HEK293 (cell line): ENCODE results near the gene SYCP3.

ENCODE experiments used
- CTCF ChIP-seq: fragments of 450-650 bp; formaldehyde crosslinking; IDR thresholded peaks from 2 replicates; pipeline ENCODE4 v1.5.1; 2016; ENCODE audit warnings: missing biosample characterization, missing genetic modification characterization
- PBX3 ChIP-seq: sonication (generic); formaldehyde crosslinking; IDR thresholded peaks from 2 replicates; pipeline ENCODE4 v1.8.1; 2022; ENCODE audit warnings: mild to moderate bottlenecking, moderate library complexity, missing genetic modification reagents
- TCF7L2 ChIP-seq: IDR thresholded peaks from 2 replicates; pipeline ENCODE4 v1.6.1; 2011; ENCODE audit warnings: low read depth, mild to moderate bottlenecking, inconsistent platforms, low read length, moderate library complexity, borderline replicate concordance
- YY1 ChIP-seq: fragments of 450-650 bp; formaldehyde crosslinking; IDR thresholded peaks from 2 replicates; pipeline ENCODE4 v1.5.1; 2018; ENCODE audit warnings: missing biosample characterization, missing genetic modification characterization
- ZNF404 ChIP-seq: fragments of 450-650 bp; formaldehyde crosslinking; IDR thresholded peaks from 2 replicates; pipeline ENCODE4 v1.5.1; 2017; ENCODE audit warnings: missing biosample characterization, missing genetic modification characterization
- ZNF510 ChIP-seq: fragments of 450-650 bp; formaldehyde crosslinking; IDR thresholded peaks from 2 replicates; pipeline ENCODE4 v1.5.1; 2018; ENCODE audit warnings: mild to moderate bottlenecking, missing genetic modification characterization, missing biosample characterization; ENCODE audit not compliant: insufficient replicate concordance
- TF ChIP-seq, protein P1 (sequence below): fragments of 450-650 bp; formaldehyde crosslinking; optimal IDR thresholded peaks from 2 replicates; pipeline ENCODE3; 2016; ENCODE audit warnings: missing biosample characterization, mild to moderate bottlenecking, missing genetic modification characterization
- TF ChIP-seq, protein P2 (sequence below): fragments of 450-650 bp; formaldehyde crosslinking; IDR thresholded peaks from 2 replicates; pipeline ENCODE4 v1.5.1; 2016; ENCODE audit warnings: missing biosample characterization, missing genetic modification characterization, low read depth

- no peak for TF ChIP-seq ZNF404 (tag by site-specific recombination)
- TF ChIP-seq, protein P1, sequence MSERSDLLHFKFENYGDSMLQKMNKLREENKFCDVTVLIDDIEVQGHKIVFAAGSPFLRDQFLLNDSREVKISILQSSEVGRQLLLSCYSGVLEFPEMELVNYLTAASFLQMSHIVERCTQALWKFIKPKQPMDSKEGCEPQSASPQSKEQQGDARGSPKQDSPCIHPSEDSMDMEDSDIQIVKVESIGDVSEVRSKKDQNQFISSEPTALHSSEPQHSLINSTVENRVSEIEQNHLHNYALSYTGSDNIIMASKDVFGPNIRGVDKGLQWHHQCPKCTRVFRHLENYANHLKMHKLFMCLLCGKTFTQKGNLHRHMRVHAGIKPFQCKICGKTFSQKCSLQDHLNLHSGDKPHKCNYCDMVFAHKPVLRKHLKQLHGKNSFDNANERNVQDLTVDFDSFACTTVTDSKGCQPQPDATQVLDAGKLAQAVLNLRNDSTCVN (tag by site-specific recombination): no peak
- TF ChIP-seq CTCF (tag by site-specific recombination): no peak
- TF ChIP-seq TCF7L2: no peak
- no peak for TF ChIP-seq ZNF510 (tag by site-specific recombination)
- TF ChIP-seq, protein P2, sequence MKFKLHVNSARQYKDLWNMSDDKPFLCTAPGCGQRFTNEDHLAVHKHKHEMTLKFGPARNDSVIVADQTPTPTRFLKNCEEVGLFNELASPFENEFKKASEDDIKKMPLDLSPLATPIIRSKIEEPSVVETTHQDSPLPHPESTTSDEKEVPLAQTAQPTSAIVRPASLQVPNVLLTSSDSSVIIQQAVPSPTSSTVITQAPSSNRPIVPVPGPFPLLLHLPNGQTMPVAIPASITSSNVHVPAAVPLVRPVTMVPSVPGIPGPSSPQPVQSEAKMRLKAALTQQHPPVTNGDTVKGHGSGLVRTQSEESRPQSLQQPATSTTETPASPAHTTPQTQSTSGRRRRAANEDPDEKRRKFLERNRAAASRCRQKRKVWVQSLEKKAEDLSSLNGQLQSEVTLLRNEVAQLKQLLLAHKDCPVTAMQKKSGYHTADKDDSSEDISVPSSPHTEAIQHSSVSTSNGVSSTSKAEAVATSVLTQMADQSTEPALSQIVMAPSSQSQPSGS (tag by site-specific recombination): no peak
- TF ChIP-seq PBX3 (CRISPR knock-in tag): no peak
- no peak for TF ChIP-seq YY1 (tag by site-specific recombination)
Observed at GRCh38 chr12:101763246-101763931, 24.1 kb upstream of the SYCP3 start.
